ENCODE data around the gene SYNE1.

Gene SYNE1

DNA sequence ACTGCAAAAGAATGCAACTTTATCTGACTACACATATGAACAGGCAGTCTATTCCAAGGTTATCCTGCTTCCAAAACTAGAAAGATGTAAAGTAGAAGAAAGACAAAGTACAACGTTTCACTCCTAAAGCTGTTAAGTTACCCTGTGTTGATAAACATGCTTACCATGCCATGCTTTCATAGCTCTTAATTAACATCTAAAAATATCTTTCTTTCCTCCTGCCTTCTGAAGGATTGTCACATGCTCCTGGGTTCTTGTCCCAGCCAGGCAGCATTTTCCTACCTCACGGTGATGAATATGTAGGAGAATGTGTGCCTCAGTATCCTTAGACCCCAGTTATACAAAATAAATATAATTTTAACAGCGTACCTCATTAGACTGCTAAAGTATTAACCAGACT is 344.6 kb downstream of the SYNE1 start:
- TF ChIP-seq CTCF (conservative IDR thresholded peaks at IDR 0.05; ENCODE audit: low read depth, low read length), result no peak
- DNase-seq (ENCODE audit: low read depth), result no peak
- H3K4me3 ChIP-seq (ENCODE audit: low read length), result no peak overlapping the region

GRCh38 chr6:152290693-152291092 is 346.5 kb downstream of the SYNE1 start:
- no peak for TF ChIP-seq CTCF (conservative IDR thresholded peaks at IDR 0.05; ENCODE audit: low read depth, low read length)
- H3K4me3 ChIP-seq (ENCODE audit: low read length), result no peak overlapping the region
- DNase-seq (ENCODE audit: low read depth), result no peak

GRCh38 chr6:152277826-152278329 is 359.3 kb downstream of the SYNE1 start:
- no peak overlapping the region for H3K4me3 ChIP-seq (ENCODE audit: low read length)
- TF ChIP-seq CTCF (conservative IDR thresholded peaks at IDR 0.05; ENCODE audit: low read depth, low read length), result no peak
- DNase-seq (ENCODE audit: low read depth), result no peak

DNA sequence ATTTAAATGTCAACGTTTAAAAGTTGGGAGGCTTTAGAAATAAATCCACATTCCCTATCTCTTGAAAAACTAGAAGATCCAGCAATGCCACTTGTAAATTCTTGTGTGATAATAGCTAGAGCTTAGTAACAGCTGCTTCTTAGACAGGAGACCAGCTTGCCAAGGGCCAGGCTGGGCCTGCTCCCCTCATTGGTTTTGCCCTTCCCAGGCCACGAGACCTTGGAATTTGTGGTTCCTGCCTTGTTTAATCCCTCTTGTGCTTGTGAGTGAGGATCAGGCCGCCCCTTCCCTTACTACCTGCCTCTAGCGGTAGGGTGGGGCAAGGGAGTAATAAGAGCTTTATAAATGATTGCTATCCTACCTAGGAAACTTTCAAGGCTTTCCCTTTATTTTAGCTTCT is 363.5 kb downstream of the SYNE1 start:
- no peak overlapping the region for H3K4me3 ChIP-seq (ENCODE audit: low read length)
- DNase-seq (ENCODE audit: low read depth), result peak; percentile 93
- peak; percentile 71 for TF ChIP-seq CTCF (conservative IDR thresholded peaks at IDR 0.05; ENCODE audit: low read depth, low read length)

DNA sequence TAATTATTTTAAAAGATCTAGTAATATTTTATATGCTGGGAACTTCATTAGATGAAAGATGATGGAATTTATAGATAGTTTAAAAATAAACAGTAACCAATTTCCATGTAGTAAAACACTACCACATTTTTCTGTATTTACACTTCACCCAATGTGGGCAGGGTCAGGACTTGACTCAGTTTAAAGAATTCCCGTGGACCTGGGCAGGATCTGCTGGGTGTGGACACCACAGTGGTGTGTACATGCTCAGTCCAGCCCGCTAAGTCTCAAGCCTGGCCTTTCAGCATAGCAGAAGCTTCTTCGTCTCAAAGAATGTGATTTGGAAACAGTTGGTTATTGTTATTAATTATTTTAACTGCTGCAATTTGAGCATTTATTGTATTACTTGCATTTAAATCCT is 364.2 kb downstream of the SYNE1 start:
- no peak overlapping the region for H3K4me3 ChIP-seq (ENCODE audit: low read length)
- DNase-seq (ENCODE audit: low read depth), result no peak
- TF ChIP-seq CTCF (conservative IDR thresholded peaks at IDR 0.05; ENCODE audit: low read depth, low read length), result no peak

- DNase-seq (ENCODE audit: low read depth), result peak; percentile 45
- no peak for TF ChIP-seq CTCF (conservative IDR thresholded peaks at IDR 0.05; ENCODE audit: low read depth, low read length)
- H3K4me3 ChIP-seq (ENCODE audit: low read length), result no peak overlapping the region
These were observed 364.7 kb downstream of the SYNE1 start for GRCh38 chr6:152272486-152272885.

- DNase-seq (ENCODE audit: low read depth), result peak; percentile 54
- no peak for TF ChIP-seq CTCF (conservative IDR thresholded peaks at IDR 0.05; ENCODE audit: low read depth, low read length)
- no peak overlapping the region for H3K4me3 ChIP-seq (ENCODE audit: low read length)
These were observed 365.2 kb downstream of the SYNE1 start for GRCh38 chr6:152271776-152272464.

Measured in retinal pigment epithelial cell (primary cell).